Panc1 (cell line): ENCODE data around the gene SOBP.

Experiments used
- POLR2AphosphoS5 ChIP-seq: IDR thresholded peaks from 2 replicates; pipeline ENCODE4 v1.6.1; 2012; ENCODE audit warnings: mild to moderate bottlenecking, low read depth, low read length, moderate library complexity
- TCF7L2 ChIP-seq: IDR thresholded peaks from 2 replicates; pipeline ENCODE4 v1.6.1; 2011; ENCODE audit warnings: mild to moderate bottlenecking, low read depth, low read length, inconsistent platforms
- TF ChIP-seq, protein P1 (sequence below): fragments of 450-650 bp; IDR thresholded peaks from 2 replicates; pipeline ENCODE4 v1.5.1; 2017; ENCODE audit warnings: mild to moderate bottlenecking
- TF ChIP-seq, protein P2 (sequence below), 2 experiments: IDR thresholded peaks; 2 replicates each; pipeline ENCODE4 v1.6.1; 2011 to 2012; ENCODE audit warnings: low read depth in 2 of 2, control low read depth in 1 of 2, low read length in 1 of 2, mild to moderate bottlenecking in 1 of 2, moderate library complexity in 1 of 2; ENCODE audit not compliant: insufficient read depth in 1 of 2

DNA sequence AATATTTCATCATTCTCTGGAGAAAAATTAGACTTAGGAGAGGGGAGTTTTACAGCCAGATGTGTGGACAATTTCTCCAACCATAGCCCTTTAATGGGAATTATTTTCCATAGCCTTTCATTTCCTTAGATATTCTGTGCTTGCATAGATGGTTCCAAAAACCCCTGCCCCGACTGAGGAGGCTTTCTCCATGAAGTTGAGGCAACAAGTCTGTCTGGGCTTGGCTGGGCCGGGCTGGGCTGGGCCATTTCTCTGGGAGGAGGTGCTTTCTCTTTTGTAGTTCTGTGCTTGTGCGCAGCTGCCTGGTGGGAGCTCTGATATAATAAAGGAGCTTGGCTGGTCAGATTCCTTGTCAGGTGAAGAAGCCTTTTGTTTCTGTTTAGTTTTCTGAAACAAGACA lies 71.4 kb downstream of the SOBP start:
- TF ChIP-seq, protein P1, sequence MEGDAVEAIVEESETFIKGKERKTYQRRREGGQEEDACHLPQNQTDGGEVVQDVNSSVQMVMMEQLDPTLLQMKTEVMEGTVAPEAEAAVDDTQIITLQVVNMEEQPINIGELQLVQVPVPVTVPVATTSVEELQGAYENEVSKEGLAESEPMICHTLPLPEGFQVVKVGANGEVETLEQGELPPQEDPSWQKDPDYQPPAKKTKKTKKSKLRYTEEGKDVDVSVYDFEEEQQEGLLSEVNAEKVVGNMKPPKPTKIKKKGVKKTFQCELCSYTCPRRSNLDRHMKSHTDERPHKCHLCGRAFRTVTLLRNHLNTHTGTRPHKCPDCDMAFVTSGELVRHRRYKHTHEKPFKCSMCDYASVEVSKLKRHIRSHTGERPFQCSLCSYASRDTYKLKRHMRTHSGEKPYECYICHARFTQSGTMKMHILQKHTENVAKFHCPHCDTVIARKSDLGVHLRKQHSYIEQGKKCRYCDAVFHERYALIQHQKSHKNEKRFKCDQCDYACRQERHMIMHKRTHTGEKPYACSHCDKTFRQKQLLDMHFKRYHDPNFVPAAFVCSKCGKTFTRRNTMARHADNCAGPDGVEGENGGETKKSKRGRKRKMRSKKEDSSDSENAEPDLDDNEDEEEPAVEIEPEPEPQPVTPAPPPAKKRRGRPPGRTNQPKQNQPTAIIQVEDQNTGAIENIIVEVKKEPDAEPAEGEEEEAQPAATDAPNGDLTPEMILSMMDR: no peak
- no peak for TF ChIP-seq POLR2AphosphoS5
- TF ChIP-seq TCF7L2: no peak
- TF ChIP-seq, protein P2, sequence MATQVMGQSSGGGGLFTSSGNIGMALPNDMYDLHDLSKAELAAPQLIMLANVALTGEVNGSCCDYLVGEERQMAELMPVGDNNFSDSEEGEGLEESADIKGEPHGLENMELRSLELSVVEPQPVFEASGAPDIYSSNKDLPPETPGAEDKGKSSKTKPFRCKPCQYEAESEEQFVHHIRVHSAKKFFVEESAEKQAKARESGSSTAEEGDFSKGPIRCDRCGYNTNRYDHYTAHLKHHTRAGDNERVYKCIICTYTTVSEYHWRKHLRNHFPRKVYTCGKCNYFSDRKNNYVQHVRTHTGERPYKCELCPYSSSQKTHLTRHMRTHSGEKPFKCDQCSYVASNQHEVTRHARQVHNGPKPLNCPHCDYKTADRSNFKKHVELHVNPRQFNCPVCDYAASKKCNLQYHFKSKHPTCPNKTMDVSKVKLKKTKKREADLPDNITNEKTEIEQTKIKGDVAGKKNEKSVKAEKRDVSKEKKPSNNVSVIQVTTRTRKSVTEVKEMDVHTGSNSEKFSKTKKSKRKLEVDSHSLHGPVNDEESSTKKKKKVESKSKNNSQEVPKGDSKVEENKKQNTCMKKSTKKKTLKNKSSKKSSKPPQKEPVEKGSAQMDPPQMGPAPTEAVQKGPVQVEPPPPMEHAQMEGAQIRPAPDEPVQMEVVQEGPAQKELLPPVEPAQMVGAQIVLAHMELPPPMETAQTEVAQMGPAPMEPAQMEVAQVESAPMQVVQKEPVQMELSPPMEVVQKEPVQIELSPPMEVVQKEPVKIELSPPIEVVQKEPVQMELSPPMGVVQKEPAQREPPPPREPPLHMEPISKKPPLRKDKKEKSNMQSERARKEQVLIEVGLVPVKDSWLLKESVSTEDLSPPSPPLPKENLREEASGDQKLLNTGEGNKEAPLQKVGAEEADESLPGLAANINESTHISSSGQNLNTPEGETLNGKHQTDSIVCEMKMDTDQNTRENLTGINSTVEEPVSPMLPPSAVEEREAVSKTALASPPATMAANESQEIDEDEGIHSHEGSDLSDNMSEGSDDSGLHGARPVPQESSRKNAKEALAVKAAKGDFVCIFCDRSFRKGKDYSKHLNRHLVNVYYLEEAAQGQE (IDR thresholded peaks at IDR 0.05; ENCODE audit: insufficient read depth in 1 of 2, low read depth in 2 of 2, low read length in 1 of 2): no peak
